Glomerular visceral epithelial cell (primary cell): ENCODE measurements around the gene OR10T2.
"Not testable (repeated sequence)": the region's sequence is repeated elsewhere in the genome, so short reads cannot be mapped to it uniquely, and the experiment has no call there.

Experiments used
- DNase-seq: peaks from one replicate; pipeline ENCODE4 v3.0.0-alpha.2; 2016; ENCODE audit errors: extremely low spot score

OR10T2 gene, protein sequence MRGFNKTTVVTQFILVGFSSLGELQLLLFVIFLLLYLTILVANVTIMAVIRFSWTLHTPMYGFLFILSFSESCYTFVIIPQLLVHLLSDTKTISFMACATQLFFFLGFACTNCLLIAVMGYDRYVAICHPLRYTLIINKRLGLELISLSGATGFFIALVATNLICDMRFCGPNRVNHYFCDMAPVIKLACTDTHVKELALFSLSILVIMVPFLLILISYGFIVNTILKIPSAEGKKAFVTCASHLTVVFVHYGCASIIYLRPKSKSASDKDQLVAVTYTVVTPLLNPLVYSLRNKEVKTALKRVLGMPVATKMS

DNA sequence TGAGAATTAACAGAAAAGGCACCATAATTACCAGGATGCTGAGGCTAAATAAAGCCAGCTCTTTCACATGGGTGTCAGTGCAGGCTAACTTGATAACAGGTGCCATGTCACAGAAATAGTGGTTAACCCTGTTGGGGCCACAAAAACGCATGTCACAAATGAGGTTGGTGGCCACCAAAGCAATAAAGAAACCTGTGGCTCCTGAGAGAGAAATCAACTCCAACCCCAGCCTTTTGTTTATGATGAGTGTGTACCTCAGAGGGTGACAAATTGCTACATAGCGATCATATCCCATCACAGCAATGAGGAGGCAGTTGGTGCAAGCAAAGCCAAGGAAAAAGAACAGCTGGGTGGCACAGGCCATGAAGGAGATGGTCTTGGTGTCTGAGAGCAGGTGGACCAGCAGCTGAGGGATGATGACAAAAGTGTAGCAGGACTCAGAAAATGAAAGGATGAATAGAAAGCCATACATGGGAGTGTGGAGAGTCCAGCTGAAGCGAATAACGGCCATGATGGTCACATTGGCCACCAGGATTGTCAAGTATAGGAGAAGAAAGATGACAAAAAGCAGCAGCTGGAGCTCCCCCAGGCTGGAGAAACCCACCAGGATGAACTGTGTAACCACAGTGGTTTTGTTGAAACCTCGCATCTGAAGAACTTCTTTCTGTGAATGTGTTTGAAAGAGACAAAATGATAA is at the start of gene OR10T2:
Gene OR10T2 (minus strand): TSS at position 649 of the 697 bp plus-strand sequence. CDS start 0 bp downstream, at position 649.
- no peak for DNase-seq

DNA sequence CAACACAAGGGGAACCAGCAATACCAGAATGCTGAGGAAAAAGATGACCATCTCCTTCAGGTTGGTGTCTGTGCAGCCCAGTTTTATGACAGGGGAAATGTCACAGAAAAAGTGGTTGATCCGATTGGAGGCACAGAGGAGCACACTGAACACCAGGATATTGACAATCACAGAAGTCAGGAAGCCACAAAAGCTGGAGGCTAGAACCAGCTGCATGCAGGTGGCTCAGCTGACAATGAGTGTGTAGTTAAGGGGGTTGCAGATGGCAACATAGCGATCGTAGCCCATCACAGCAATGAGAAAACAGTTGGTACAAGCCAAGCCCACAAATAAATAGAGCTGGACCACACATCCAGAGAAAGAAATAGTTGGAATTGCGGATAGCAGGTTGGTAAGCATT is 46.1 kb upstream of the OR10T2 start:
- no peak for DNase-seq

- no peak for DNase-seq
Measured at GRCh38 chr1:158434741-158435140, 35.5 kb upstream of the OR10T2 start.

DNA sequence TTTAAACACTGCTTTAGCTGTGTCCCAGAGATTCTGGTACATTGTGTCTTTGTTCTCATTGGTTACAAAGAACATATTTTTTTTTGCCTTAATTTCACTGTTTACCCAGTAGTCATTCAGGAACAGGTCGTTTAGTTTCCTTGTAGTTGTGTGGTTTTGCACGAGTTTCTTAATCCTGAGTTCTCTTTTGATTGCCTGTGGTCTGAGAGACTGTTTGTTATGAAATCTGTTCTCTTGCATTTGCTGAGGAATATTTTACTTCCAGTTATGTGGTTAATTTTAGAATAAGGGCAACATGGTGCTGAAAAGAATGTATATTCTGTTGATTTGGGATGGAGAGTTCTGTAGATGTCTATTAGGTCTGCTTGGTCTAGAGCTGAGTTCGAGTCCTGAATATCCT is 30.9 kb upstream of the OR10T2 start:
- not testable (repeated sequence) for DNase-seq

DNA sequence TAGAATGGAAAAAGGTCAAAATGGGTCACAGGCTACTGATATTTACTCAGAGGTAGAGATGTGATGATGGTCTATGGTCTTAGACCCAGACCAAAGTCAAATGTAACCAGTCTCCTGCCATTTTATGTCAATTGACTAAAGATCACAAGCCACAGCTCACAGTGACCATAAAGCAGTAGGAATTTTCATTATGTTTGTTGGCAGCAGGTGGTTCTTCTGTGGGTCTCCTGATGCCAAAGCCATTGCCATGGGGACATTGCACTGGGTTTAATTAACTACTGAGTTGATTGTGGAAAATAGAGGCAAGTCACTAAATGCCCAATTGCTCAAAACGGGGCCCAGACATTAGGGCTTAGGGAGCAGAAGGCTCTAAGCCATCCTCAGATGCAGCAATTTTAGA is 26.9 kb upstream of the OR10T2 start, which contains the start of gene OR10K2:
Gene OR10K2 (minus strand): TSS at position 101 of the 400 bp plus-strand sequence. CDS start 5,371 bp downstream, outside the sequence.
- no peak for DNase-seq

GRCh38 chr1:158425027-158425426 is 25.8 kb upstream of the OR10T2 start:
- no peak for DNase-seq

DNA sequence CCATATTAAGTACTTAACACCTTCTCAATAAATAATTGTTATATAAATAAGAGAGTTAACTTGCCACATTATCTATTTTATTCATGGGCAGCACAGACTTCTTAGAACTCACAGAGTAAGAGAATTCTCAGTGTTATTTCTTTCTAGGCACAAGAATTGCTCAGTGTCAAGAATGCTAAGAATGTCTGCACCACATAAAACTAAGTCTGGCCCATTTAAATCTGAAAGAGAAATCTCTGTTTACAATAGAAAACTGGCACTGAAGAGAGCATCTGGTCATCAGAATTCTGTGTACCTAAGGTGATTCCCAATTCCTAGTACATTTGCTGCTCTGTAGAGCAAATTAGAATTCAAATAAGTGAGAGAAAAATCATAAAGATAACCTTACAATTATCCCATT is 22.9 kb upstream of the OR10T2 start:
- DNase-seq, result no peak

GRCh38 chr1:158417586-158417985 is 18.3 kb upstream of the OR10T2 start:
- DNase-seq, result no peak

DNA sequence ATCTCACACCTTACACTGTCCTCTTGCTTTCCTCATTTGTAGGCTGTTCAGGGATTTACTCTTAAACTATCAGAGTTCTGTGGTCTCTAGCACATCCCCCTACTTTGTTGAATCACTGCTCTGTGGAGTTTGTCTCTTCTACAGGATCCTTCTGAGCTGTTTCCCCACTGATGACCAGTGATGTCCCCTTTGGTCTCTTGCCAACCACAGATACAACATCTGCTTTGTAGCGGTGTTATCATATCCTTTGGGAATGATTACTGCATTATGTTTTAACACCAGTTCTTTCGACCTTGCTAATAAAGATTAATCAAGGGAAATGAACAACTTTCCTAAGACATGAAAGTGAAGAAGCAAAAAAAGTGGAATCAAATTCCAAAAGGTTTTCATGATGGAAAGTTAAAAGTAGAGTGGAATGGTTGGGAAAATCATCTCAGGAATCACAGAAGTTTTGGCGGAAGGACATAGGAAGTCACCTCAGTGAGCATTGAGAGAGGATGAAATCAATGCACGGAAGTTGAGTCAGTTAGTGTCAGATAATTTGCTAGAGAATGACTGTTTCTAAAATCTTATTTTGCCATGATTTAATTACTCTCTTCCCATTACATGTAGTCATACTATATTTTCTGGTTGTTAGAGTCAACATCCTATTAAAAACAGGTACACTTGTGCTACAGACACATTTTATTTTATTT is 15.5 kb upstream of the OR10T2 start:
- DNase-seq, result no peak

GRCh38 chr1:158407092-158407491 is 7.8 kb upstream of the OR10T2 start:
- no peak for DNase-seq

GRCh38 chr1:158400871-158401270 is 1.6 kb upstream of the OR10T2 start:
- no peak for DNase-seq

DNA sequence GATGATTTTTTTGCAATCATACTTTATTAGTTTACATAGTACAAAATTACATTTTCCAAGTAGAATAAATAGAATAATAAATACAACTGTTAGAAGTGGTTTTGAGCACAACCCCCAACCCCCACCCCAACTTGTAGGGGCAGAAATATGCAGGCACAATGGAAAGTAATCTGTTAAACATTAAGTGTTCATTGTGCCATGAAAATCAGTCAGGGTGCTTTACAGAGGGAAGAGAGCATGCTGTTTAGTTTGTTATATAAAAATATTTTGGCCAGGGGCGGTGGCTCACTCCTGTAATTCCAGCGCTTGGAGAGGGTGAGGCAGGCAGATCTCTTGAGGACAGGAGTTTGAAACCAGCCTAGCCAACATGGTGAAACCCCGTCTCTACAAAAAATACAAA is 2.6 kb downstream of the OR10T2 start:
- DNase-seq, result no peak

DNA sequence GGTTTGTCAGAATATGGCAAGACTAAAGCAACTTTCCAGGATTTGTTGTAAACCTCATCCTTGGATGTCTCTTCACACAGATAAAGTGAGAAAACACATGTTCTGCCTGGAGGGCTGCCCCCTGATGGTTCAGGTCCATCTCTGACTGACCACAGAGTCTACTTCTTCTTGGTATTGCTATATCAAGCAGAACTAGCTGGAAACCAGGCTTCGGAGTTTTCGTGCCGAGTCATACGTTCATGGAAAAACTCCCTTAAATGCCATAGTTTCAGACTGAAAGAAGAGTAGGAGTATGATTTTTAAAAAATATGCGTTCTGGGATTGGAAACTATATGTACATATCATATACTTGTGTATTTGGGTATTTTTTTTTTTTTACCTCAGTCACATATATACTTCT is 5.8 kb downstream of the OR10T2 start:
- no peak for DNase-seq

DNA sequence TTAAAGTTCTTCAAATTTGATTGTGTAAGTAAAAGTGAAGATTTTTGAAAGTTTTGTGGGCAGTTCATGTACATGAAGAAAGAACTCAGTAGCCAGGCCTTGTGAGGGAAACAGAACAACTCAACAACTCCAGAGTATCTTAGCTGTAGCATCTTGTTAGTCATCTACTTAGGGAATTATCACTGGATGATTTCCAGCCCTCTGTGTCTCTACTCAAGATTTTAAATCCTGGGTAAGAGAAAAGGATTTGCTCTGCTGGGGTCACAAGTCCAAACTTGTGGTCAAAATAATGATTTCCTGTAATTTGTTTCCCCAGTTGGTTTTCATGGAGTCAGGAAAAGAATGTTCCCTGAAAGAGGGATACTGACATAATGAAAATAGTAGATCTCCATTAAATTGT is 8.2 kb downstream of the OR10T2 start:
- DNase-seq, result no peak

DNA sequence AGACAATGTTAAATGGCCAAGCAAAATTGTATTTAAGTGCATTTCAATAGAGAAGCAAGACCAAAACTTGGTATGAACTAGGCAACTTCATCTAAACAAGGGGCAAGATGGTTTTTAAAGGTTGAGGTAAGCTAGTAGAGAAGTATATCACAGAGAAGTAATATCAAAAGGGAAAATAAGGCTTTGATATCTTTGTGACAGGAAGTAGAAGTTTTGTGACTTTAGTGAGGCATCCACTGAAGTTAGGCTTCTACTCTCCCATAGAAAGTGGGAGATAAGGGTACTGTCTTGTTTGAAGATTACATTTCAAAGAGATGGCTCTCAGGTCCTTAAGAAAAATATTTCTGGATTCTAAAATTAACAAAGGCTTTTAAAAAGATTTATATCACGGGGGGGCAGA is 8.9 kb downstream of the OR10T2 start:
- DNase-seq, result no peak

- no peak for DNase-seq
Measured at GRCh38 chr1:158374860-158375259, 24.4 kb downstream of the OR10T2 start.

DNA sequence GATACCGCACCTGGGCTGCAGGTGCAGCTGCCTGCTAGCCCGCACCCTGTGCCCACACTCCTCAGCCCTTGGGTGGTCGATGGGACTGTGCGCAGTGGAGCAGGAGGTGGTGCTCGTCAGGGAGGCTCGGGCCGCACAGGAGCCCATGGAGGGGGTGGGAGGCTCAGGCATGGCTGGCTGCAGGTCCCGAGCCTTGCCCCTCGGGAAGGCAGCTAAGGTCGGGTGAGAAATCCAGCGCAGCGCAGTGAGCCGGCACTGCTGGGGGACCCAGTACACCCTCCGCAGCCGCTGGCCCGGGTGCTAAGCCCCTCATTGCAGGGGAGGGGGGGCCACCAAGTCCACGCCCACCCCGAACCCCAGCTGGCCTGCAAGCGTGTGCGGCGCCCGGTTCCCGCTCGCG is 25.2 kb downstream of the OR10T2 start:
- DNase-seq, result not testable (repeated sequence)

- peak; percentile 2 for DNase-seq
Measured at GRCh38 chr1:158371188-158371953, 27.9 kb downstream of the OR10T2 start.

GRCh38 chr1:158366783-158367182 is 32.5 kb downstream of the OR10T2 start:
- no peak for DNase-seq

- DNase-seq, result no peak
Measured at GRCh38 chr1:158362941-158363340, 36.3 kb downstream of the OR10T2 start.

DNA sequence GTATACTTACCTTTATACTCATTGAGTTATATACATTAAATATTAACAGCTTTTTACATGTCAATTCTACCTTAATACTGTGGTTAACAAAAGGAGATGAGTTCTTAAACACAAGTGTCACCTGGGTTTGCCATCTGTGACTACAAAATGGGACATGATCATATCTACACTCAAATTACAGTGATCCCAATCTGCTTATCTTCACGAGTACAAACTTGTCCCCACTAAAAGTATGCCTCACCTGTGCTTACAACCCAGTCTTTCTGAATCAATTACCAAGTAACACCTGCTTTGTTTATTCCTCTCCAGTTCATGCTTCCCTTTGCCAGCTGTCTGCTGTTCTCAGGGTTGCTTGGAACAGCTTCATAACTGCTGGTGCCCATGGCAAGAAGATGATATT is 36.8 kb downstream of the OR10T2 start:
- DNase-seq, result no peak

- no peak for DNase-seq
Measured at GRCh38 chr1:158357441-158357840, 41.8 kb downstream of the OR10T2 start.
